Sigmoid colon (tissue), 4 donors: ENCODE results near the gene SPATA13.

Source experiments
- EP300 ChIP-seq, 4 donors: sonication (generic); formaldehyde crosslinking; IDR thresholded peaks; one replicate each; pipeline ENCODE4 v1.6.1; 2017; ENCODE audit warnings: antibody characterized with exemption in 4 of 4
- POLR2A ChIP-seq, 2 donors: fragments of 450-650 bp; IDR thresholded peaks; one replicate each; pipeline ENCODE4 v1.6.1; 2016; ENCODE audit warnings: antibody characterized with exemption in 2 of 2, mild to moderate bottlenecking in 2 of 2, moderate library complexity in 2 of 2
- TF ChIP-seq, protein P1 (sequence below), 4 experiments: fragments of 450-650 bp in 3 of 4; fragments of 200-600 bp in 1 of 4; IDR thresholded peaks; one replicate each; pipeline ENCODE4 v1.5.1; 2016 to 2019; ENCODE audit warnings: antibody characterized with exemption in 4 of 4, mild to moderate bottlenecking in 3 of 4, moderate library complexity in 2 of 4

DNA sequence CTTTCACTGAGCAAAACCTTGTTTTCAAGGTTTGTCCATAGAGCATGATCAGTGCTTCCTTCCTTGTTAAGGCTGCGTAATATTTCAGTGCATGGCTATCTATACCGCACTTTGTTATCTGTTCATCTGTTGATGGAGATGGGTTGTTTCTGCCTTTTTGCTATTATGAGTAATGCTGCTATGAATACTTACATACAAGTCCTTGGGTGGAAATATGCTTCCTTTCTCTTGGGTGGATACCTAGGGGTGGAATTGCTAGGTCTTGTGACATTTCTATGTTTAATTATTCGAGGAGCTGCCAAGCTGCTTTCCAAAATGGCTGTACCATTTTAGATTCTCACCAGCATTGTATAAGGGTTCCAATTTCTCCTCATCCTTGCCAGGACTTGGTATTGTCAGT lies 70.9 kb downstream of the SPATA13 start:
- TF ChIP-seq, protein P1, sequence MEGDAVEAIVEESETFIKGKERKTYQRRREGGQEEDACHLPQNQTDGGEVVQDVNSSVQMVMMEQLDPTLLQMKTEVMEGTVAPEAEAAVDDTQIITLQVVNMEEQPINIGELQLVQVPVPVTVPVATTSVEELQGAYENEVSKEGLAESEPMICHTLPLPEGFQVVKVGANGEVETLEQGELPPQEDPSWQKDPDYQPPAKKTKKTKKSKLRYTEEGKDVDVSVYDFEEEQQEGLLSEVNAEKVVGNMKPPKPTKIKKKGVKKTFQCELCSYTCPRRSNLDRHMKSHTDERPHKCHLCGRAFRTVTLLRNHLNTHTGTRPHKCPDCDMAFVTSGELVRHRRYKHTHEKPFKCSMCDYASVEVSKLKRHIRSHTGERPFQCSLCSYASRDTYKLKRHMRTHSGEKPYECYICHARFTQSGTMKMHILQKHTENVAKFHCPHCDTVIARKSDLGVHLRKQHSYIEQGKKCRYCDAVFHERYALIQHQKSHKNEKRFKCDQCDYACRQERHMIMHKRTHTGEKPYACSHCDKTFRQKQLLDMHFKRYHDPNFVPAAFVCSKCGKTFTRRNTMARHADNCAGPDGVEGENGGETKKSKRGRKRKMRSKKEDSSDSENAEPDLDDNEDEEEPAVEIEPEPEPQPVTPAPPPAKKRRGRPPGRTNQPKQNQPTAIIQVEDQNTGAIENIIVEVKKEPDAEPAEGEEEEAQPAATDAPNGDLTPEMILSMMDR (IDR thresholded peaks at IDR 0.05), result no peak
- TF ChIP-seq POLR2A (IDR thresholded peaks at IDR 0.05) (no peak), EP300 (IDR thresholded peaks at IDR 0.05) (no peak)
